Inferior parietal cortex (tissue), 1 donor: ENCODE measurements around the gene ZNF765.
"Not testable (repeated sequence)": the region's sequence is repeated elsewhere in the genome, so short reads cannot be mapped to it uniquely, and the experiment has no call there.

ENCODE experiments used
- DNase-seq: peaks from one replicate; pipeline ENCODE4 v3.0.0-alpha.2; 2016; ENCODE audit errors: extremely low spot score

The ZNF765 gene

GRCh38 chr19:53422551-53422950 lies 27.6 kb downstream of the ZNF765 start:
- no peak for DNase-seq

- not testable (repeated sequence) for DNase-seq
Observed at GRCh38 chr19:53423074-53423473, 28.1 kb downstream of the ZNF765 start.

GRCh38 chr19:53423680-53424079 lies 28.7 kb downstream of the ZNF765 start:
- DNase-seq = not testable (repeated sequence)

- peak; percentile 70 for DNase-seq
Observed at GRCh38 chr19:53424968-53425597, 30.1 kb downstream of the ZNF765 start.

GRCh38 chr19:53431399-53432087 lies 36.6 kb downstream of the ZNF765 start, which contains the start of gene ZNF761:
Gene ZNF761, plus strand, starts transcription at chr19:53431984. Its CDS starts 15,285 bp downstream, at chr19:53447269.
- peak; percentile 86 for DNase-seq

GRCh38 chr19:53432088-53432661 lies 37.2 kb downstream of the ZNF765 start:
- no peak for DNase-seq

- not testable (repeated sequence) for DNase-seq
Observed at GRCh38 chr19:53443809-53444208, 48.9 kb downstream of the ZNF765 start.

- not testable (repeated sequence) for DNase-seq
Observed at GRCh38 chr19:53447196-53447595, 52.2 kb downstream of the ZNF765 start.

- no peak for DNase-seq
Observed at GRCh38 chr19:53455828-53456227, 60.9 kb downstream of the ZNF765 start.

GRCh38 chr19:53460131-53460721 lies 65.3 kb downstream of the ZNF765 start:
- not testable (repeated sequence) for DNase-seq

- no peak for DNase-seq
Observed at GRCh38 chr19:53461866-53462265, 66.9 kb downstream of the ZNF765 start.

GRCh38 chr19:53462861-53463260 lies 67.9 kb downstream of the ZNF765 start:
- peak; percentile 2 for DNase-seq

- peak; percentile 7 for DNase-seq
Observed at GRCh38 chr19:53463263-53463662, 68.3 kb downstream of the ZNF765 start.

GRCh38 chr19:53466726-53467484 lies 72.0 kb downstream of the ZNF765 start:
- no peak for DNase-seq

GRCh38 chr19:53467485-53468262 lies 72.7 kb downstream of the ZNF765 start, which contains the start of gene ZNF813:
Gene ZNF813, plus strand, starts transcription at chr19:53467733. Its CDS starts 16,090 bp downstream, at chr19:53483823.
- DNase-seq = peak; percentile 76

- not testable (repeated sequence) for DNase-seq
Observed at GRCh38 chr19:53468628-53469027, 73.7 kb downstream of the ZNF765 start.

GRCh38 chr19:53471916-53472315 lies 77.0 kb downstream of the ZNF765 start:
- DNase-seq = no peak

- not testable (repeated sequence) for DNase-seq
Observed at GRCh38 chr19:53474832-53475231, 79.9 kb downstream of the ZNF765 start.

- not testable (repeated sequence) for DNase-seq
Observed at GRCh38 chr19:53475470-53475869, 80.5 kb downstream of the ZNF765 start.
